ENCODE measurements around the gene BACH2.
"Not testable (repeated sequence)": the region's sequence is repeated elsewhere in the genome, so short reads cannot be mapped to it uniquely, and the experiment has no call there.

The BACH2 gene

DNA sequence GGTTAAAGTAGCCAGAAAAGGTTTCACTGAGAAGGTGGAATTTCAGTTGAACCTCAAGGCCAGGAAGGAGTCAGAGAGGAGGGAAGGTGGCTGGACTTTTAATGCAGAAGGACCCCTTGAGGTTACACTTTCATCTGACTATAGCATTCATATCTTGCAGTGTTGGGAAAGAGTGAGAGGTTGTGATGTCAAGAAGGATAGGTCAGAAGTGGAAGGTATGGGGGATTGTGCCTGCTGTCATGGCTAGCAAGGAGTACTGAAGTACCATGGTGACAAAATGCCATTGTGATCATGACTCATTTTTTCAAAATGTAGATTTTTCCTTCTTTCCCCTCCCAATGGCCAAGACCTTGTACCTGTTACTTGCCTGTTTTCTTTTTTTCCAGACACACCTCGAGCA, 5.2 kb upstream of the BACH2 start:
- DNase-seq (ENCODE audit: low read depth) = no peak

DNA sequence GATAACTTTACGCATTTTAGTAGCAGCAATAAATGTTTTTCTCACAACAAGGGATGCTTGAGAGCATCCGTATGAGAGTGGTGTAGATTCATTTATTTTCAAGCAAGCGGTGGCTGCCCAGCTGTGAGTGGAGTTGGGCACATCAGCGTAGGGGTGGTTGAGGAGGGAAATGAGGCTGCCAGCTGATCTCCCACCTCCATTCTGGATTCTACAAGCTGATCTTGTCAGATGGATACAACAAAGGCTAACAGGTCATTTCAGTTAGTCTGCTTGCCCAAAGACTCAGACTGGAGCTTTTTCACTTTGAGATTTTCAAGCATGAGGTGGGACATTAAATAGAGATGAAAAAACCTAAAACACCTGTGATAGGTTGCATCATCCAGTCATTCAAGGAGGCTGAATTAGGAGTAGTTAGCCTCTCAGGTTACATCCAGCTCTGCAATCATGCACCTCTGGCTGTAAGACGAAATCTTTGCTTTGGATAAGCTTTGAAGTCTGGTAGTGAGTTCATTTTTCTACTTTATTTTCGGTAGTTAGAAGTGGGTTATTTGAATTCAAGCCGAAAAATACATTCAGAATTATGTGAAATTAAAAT, 1.9 kb upstream of the BACH2 start:
- DNase-seq (ENCODE audit: low read depth) = no peak

DNA sequence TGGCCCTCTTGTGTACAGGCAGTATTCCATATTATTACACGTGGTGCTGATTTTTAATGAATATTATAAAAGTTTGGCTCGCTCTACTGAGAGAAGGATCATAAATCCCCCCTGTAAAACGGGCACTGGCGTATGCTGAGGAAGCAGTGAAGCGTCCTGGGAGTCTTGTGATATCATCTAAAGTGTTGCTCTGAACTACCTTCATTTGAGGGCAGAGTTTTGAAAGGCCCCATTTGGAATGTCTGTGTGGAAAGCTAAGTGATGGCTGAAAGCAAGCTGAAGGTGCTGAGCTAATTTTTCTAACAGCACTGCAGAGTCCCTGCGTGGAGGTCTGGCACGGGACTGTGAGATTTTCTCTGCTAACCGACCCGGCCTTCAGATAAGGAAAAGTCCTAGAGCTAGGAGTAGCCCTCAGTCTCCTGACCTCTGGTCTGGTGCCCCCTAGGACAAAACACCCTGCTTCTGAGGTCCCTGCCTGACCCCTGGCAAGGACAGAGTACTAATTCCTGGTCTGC, 1.3 kb upstream of the BACH2 start:
- no peak for DNase-seq (ENCODE audit: low read depth)

DNA sequence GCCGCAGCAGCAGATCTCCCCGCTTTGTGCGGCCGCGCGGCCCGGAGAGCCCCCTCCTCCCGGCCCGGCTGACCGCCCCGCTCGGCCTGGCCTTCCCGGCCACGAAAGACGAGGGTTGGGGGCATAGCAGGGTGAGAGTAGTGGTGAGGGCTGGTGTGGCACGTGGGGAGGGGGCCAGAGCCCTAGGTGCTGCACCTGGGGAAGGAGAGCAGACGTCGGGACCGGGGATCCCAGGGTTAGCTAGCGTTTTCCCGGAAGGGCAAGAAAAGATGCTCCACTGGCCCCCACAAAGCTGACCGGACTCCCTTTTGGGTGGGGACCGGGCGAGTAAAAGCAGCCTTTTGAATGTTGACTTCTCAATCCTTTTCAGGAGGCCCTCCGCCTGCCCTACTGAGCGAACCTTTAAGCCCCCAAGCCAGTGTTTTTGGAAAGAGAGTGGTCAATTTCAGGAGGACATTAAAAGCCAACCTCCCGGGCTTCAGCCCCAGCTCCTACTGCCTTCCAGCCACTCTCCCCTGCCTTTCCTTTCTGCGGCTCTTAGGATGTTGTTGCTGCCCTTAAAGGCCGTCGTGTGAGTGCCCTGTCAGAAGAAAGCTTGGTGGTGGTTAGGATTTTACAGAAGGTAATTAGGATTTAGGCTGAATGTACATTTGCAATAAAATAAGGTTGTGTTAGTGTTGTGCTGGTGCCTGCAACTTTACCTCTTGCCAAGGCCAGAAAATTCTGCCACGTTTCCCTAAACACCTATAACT, 648 bp upstream of the BACH2 start:
- DNase-seq (ENCODE audit: low read depth) = no peak

DNA sequence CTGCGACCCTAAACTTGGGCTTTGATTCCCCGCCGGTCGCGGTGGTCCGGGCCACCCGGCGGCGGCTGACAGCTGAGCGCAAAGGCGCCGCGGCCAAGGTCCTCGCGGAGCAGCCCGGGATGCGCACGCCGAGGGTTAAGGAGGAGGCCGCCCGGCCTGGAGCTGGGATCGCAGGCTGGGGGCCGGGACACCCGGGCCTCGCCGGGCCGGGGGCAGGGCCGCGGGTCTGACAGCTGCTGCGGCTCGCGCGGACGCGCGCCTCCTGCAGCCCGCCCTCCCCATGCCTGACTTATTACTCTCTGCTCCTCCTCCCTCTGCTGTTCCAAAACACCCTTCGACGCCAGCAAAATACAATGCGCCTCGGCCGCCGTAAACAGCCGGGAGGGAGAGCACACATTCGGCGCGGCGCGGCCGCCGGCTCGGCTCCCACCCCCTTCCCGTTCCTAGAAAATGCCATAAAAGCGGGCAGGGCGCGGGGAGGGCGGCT, 746 bp downstream of the BACH2 start:
- DNase-seq (ENCODE audit: low read depth) = peak; percentile 54

- DNase-seq (ENCODE audit: low read depth) = peak; percentile 74
Measured at GRCh38 chr6:90294989-90295853, 1.4 kb downstream of the BACH2 start.

GRCh38 chr6:90294614-90294988, 2.0 kb downstream of the BACH2 start:
- no peak for DNase-seq (ENCODE audit: low read depth)

- DNase-seq (ENCODE audit: low read depth) = no peak
Measured at GRCh38 chr6:90294008-90294511, 2.6 kb downstream of the BACH2 start.

DNA sequence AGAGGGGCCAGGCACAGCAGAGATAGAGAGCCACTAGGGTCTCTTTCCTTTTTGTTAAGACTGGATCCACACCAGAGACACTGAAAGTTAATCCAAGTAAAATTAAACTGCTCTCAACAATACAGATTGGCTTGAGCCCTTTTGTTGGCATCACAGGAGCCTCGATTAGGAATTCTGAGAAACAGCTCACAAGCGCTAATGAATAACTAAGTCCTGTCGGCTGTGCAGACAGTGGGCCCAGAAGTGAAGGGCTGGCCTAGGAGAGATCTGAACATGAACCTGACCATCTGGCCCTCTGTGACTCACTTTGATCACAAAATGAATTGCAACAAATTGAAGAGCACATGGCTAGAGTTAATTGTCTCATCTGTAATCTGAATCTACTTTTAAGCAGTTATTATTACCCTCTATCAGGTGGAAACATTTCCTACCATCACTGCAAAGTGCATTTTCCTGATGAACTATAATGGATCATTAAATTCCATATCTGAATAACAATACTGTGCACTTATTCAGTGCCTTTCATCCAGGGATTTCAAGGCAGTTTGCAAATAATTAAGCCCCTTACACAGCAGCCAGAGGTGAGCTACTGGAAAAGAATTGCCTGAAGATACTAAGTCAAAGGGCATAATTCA, 3.2 kb downstream of the BACH2 start:
- DNase-seq (ENCODE audit: low read depth) = no peak

- no peak for DNase-seq (ENCODE audit: low read depth)
Measured at GRCh38 chr6:90291565-90291964, 5.1 kb downstream of the BACH2 start.

DNA sequence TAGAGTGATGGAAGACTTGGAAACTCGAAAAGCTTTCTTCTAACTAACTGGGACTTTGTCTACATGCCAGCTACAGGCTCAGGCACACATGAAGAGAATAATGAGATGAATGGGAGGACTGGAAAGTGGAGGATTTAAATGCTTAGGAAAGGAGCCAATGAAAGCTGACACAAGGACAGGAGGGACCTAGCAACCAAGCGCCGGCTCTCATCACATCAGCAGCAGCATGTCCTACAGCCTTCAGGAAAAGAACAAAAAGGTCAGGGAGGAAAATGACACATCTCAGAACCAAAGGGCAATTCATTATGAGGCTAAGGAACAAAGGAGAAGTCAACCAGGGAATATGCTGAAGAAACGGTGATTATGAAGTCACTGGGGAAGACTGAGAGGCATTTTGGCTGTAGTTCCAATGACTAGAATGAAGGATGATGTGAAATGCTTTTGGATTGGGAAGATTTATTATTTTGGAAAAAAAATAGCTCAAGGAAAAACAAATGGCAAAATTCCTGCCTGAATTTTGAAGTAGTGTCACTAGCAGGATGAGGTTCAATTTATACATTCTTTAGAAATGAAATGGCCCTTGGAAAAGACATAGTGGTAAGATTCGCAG, 5.7 kb downstream of the BACH2 start:
- no peak for DNase-seq (ENCODE audit: low read depth)

DNA sequence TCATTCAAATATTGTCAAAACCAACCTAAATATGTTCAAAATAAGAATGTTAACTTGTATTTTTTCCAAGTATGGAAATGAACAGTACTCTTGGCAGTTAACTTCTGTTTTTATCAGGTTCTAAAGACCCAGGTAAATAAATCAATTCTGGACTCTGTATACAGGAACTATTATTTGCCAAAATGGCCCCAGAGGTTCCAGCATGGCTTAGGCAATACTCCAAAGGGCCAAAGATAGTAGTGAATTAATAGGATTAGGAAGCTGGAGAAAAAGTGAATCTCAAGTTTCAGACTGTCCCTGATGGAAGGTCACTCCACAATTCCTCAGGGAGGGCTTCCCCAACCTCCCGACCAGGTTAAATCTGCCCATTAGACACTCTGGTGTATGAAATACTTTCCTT, 6.7 kb downstream of the BACH2 start:
- no peak for DNase-seq (ENCODE audit: low read depth)

GRCh38 chr6:90288404-90288803, 8.2 kb downstream of the BACH2 start:
- DNase-seq (ENCODE audit: low read depth) = no peak

GRCh38 chr6:90286884-90287488, 9.7 kb downstream of the BACH2 start:
- DNase-seq (ENCODE audit: low read depth) = peak; percentile 54

DNA sequence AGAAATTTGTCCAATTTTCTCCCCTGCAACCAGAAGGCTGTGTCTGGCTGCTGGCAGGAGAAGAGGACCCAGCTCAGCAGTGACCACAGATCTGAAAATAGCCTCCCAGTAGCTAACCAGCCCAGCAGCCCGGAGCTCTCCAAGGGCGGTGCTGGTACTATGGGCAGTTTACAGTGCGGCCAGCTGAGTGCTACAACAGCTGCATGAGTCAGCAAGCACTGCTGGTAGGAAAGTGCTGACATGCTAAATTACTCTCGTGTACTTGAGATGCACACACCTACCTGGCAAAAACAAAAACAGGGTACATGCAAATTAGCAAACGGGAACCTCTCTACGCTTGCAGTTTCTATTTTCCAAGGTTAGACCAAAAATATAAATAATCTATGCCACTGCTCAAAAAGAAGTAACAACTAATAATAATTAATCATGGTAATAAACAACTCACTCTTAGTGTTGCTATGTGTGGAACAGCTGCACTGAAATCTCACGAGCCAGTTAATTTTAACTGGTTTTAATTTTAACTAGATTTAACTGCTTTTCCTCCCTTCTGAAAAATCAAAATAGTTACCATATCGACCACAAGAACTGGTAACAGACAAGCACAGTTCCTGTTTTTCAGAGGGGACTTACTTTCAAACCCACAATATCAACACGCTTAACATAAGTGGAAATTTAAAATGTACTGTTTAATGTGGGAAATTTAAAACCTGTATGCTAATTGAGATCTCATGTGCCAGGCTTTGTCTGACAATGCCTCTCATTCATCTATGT, 10.8 kb downstream of the BACH2 start:
- DNase-seq (ENCODE audit: low read depth) = no peak

- DNase-seq (ENCODE audit: low read depth) = no peak
Measured at GRCh38 chr6:90285042-90285481, 11.6 kb downstream of the BACH2 start.

DNA sequence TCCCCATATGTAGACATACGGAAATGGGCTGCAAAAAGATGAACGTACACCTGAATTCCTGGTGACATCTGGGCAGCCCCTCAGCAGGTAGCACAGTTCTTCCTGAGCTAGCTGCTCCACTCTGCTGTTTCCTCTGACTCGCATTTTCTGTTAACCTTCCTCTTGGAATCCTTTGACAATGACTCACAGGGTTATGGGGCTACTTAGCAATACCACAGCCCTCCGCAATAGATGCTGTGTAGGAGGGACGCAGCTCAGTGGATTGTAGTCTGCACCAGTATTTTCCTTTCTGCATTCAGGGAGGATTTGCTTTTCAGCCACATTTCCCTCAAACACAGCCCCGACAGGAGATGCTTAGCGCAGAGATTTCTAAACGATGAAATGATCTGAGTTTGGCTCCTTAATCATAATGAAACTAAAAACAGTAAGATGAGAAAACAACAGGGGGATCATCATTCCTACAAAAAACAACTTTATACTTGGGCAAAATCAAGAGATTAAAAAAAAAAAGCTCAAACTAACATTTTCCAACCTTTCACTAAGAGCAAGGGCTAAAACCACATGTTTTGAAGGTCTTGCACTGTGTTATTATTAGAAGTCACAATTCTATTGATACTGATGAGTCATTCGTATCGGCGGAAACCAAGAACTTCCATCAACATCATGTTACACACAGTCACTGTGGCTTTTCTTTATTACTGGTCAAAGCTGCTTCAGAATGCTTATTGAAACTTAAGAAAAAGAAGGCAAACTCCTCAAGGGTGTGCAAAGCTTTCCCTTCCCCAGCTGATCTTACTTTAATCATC, 12.2 kb downstream of the BACH2 start:
- peak; percentile 47 for DNase-seq (ENCODE audit: low read depth)

- DNase-seq (ENCODE audit: low read depth) = not testable (repeated sequence)
Measured at GRCh38 chr6:90282265-90282664, 14.4 kb downstream of the BACH2 start.

GRCh38 chr6:90278129-90278528, 18.5 kb downstream of the BACH2 start:
- DNase-seq (ENCODE audit: low read depth) = no peak

Measured in stimulated activated CD4-positive, alpha-beta T cell treated with anti-CD3 and anti-CD28 coated beads, Interleukin-2, amount 100 ng/mL, for 4 hours (primary cell).